NK-92 (cell line): ENCODE data around the gene CDKN2B.
"Not testable (repeated sequence)": the region's sequence is repeated elsewhere in the genome, so short reads cannot be mapped to it uniquely, and the experiment has no call there.

Source experiments
- DNase-seq: peaks from one replicate; lab custom pipeline; 2025; ENCODE audit not compliant: unreplicated experiment; lab: John Stamatoyannopoulos, UW

The CDKN2B gene

GRCh38 chr9:21969951-21970799 lies 38.9 kb downstream of the CDKN2B start:
- DNase-seq = no peak

DNA sequence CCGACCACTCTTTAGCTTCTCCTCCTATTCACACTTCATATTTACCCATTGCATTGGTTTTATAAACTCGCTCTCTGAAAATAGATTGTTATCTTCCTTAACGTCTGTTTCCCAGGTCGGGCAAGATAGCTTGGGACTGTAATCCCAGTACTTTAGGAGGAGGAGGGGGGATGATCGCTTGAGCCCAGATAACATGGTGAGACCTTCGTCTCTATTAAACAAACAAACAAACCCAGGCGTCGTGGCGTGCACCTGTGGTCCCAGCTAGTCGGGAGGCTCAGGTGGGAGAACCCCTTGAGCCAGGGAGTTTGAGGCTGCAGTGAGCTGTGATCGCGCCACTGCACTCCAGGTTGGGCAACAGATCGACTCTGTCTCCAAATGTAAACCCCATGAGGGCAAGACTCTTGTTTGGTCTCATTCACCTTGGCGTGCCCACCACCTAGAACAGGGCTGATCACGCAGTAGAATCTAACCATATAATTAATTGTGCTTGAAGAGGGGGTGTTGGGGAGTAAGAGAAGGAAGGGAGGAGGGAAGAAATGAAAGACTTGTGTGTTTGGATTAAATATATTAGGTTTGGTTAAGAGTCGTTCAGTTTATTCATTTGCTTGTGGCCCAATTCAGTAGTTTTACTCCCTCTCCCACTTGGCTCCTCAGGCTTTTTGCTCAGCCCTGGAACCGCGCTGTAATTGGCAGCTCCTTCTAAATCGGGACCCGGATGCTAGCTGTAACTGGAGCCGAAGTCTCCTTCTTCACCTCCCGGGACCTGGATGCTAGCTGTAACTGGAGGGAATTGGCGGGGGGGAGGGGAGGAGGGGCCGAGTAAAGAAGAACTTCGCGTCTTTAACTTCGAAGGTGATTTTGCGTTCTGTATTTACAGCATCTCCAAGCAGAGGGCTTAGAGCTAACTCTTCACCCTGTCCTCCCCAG lies 39.8 kb downstream of the CDKN2B start:
- no peak for DNase-seq

DNA sequence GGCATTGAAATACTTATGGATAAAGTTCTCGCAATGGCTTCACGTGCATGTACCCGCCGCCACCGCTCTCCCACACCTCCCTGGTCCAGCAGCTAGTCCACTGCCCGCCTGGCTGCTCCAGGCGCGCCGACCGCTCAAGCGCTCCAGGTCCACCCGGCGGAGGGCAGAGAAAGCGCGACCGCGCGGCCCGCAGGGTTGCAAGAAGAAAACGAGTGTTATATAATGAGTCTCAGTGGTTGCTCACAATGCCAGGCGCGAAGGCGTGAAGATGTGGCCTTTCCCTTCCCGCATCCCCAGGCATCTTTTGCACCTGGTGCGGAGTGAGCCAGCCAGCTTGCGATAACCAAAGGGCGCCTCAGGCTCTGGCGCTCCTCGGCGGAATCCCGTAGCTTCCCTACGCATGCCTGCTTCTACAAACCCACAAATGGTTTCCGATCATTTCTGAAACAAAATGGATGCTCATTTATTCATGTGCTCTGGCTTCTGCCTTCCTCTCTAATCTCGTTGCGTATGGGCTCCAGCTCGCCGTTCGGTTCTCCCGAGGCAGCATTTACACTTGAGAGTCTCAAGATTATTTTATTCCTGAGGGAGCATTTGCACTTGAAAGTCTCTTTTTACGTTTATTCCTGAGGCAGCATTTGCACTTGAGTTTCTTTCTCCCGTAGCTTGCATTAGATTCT lies 40.6 kb downstream of the CDKN2B start:
- DNase-seq = no peak

GRCh38 chr9:21967702-21968101 lies 41.4 kb downstream of the CDKN2B start:
- no peak for DNase-seq

- no peak for DNase-seq
Measured at GRCh38 chr9:21967169-21967568, 41.9 kb downstream of the CDKN2B start.

GRCh38 chr9:21966140-21966851 lies 42.8 kb downstream of the CDKN2B start:
- no peak for DNase-seq

DNA sequence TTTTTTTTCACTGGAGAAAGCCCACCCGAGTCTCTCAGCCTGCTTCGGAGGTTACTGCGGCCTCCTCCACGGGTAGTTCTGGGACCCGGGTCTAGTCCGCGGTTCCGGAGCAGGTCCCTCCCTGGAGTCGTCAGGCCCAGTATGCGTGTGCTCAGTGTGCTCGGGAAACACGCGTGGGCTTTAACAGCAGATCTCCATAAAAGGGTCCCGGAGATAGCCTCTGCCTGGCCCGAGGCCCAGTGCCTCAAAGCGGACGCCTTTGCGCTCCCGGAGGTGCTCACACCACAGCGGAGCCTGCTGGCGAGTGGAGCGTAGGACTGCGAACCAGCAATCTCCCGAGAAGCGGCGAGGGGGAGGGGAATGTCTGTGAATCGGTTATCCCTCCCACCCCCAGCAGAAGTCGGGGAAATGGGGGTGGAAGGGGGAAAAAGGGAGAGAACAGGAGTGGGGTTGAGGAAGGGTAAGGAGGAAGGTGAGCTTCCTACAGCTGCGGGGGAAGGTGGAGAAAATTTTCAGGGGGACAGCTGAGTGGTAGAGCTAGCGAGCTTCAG lies 43.6 kb downstream of the CDKN2B start:
- DNase-seq = no peak

DNA sequence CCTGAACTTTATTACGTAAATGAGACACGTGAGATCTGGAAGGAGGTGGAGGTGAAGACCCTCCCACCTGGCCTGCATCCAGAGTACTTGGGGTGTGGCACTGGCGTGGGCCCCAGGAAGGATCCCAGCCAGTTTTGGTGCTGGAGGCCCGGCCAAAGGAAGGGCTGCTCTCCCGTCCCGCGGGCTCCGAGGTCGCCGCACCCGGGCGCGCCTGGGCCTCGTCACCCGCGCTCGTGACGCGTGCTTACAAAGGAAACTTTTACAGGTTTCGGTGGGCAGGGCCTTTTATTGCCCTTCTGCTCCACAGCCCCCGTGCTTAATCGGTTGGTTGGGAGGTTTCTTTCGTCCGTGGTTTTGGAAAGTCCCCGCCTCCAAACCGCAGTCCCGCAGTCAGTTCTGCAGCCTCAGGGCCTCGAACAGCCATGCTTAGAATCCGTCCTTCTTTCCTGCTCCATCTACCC lies 44.1 kb downstream of the CDKN2B start:
- no peak for DNase-seq

GRCh38 chr9:21961569-21961968 lies 47.5 kb downstream of the CDKN2B start:
- no peak for DNase-seq

- DNase-seq = not testable (repeated sequence)
Measured at GRCh38 chr9:21959268-21959667, 49.8 kb downstream of the CDKN2B start.

- no peak for DNase-seq
Measured at GRCh38 chr9:21958833-21959232, 50.3 kb downstream of the CDKN2B start.
